ENCODE data around the gene BCL11B.
"Not testable (repeated sequence)": the region's sequence is repeated elsewhere in the genome, so short reads cannot be mapped to it uniquely, and the experiment has no call there.

Gene BCL11B

GRCh38 chr14:99236386-99237138, 35.4 kb downstream of the BCL11B start:
- no peak for DNase-seq

GRCh38 chr14:99235582-99236320, 36.2 kb downstream of the BCL11B start:
- no peak for DNase-seq

GRCh38 chr14:99234961-99235571, 36.9 kb downstream of the BCL11B start:
- DNase-seq, result peak; percentile 59

GRCh38 chr14:99234355-99234754, 37.6 kb downstream of the BCL11B start:
- DNase-seq, result no peak

GRCh38 chr14:99233222-99234035, 38.6 kb downstream of the BCL11B start:
- no peak for DNase-seq

- no peak for DNase-seq
These were observed 39.2 kb downstream of the BCL11B start for GRCh38 chr14:99232714-99233214.

GRCh38 chr14:99231850-99232713, 39.9 kb downstream of the BCL11B start:
- peak; percentile 40 for DNase-seq

- no peak for DNase-seq
These were observed 40.7 kb downstream of the BCL11B start for GRCh38 chr14:99231161-99231849.

- peak; percentile 82 for DNase-seq
These were observed 41.5 kb downstream of the BCL11B start for GRCh38 chr14:99230208-99231151.

GRCh38 chr14:99229654-99230207, 42.3 kb downstream of the BCL11B start:
- DNase-seq, result peak; percentile 43

GRCh38 chr14:99228760-99229159, 43.2 kb downstream of the BCL11B start:
- not testable (repeated sequence) for DNase-seq

GRCh38 chr14:99226687-99227086, 45.3 kb downstream of the BCL11B start:
- DNase-seq, result no peak

- DNase-seq, result no peak
These were observed 46.4 kb downstream of the BCL11B start for GRCh38 chr14:99225436-99226203.

- no peak for DNase-seq
These were observed 47.0 kb downstream of the BCL11B start for GRCh38 chr14:99224948-99225347.

GRCh38 chr14:99224116-99224910, 47.7 kb downstream of the BCL11B start:
- DNase-seq, result no peak

- no peak for DNase-seq
These were observed 50.6 kb downstream of the BCL11B start for GRCh38 chr14:99221445-99221844.

GRCh38 chr14:99217066-99217955, 54.7 kb downstream of the BCL11B start:
- no peak for DNase-seq

Measured in CD4-positive, alpha-beta T cell treated with Interleukin-15 for 1 hour (primary cell).